LoVo (cell line): ENCODE data around the gene C5AR2.
"Not testable (repeated sequence)": the region's sequence is repeated elsewhere in the genome, so short reads cannot be mapped to it uniquely, and the experiment has no call there.

Experiments
- DNase-seq: peaks from one replicate; pipeline ENCODE4 v3.0.0-alpha.2; 2016; ENCODE audit warnings: low spot score

Gene C5AR2

DNA sequence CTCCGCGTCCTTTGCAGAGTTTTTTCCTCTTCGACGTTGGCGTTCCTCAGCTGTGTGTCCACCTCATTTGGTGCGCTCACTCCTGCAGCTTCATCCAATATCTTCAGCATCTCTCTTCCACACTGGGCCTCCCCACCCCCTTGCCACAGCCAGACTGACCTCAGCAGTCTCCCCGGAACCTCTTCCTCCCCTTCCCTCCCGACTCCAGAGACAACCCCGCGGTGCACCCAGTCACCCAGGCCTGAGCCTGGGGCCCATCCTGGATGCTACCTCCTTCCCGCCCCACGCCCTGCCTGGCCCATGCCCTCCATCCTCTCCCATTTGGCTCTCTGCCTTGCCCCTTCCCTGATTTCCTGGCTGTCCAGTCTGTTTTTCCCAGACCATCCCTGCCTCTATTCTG lies 8.1 kb upstream of the C5AR2 start:
- DNase-seq, result no peak

DNA sequence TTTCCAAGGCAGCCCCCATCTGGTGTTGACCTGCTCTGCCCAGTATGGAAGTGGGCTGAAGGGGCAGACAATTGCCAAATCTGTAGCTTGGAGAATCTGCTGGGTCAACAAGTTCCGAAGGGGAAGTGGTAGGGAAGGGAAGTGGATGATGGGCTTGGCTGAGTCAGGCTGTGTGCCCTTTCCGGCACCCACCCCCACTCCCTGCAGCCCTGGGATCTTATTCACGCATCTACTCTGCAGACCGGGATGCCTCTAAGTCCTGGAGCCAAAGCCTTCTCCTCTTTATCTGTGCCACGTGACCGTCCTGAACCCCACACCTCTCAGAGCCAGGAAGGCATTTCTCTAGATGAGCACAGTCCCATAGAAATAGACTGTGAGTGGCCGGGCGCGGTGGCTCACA lies 7.5 kb upstream of the C5AR2 start:
- no peak for DNase-seq

DNA sequence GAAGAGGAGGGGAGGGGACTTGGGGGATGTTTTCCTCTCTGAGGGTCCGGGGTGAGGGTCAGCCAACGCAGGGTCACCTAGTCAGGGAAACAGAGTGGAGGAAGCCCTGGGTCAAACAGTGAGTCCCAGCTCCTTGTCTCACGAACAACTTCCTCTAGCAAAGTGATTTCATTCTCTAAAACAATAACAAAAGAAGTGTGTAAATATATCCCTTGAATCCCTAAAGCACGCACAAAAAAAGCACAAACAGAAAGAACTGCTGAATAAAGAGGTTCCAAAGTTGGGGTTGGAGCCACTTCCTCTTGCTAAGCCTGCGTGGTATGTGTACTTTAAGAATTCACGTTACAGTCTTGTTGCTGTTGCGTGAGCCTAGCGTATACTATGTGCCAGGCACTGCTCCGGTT lies 1.5 kb upstream of the C5AR2 start:
- DNase-seq, result no peak

DNA sequence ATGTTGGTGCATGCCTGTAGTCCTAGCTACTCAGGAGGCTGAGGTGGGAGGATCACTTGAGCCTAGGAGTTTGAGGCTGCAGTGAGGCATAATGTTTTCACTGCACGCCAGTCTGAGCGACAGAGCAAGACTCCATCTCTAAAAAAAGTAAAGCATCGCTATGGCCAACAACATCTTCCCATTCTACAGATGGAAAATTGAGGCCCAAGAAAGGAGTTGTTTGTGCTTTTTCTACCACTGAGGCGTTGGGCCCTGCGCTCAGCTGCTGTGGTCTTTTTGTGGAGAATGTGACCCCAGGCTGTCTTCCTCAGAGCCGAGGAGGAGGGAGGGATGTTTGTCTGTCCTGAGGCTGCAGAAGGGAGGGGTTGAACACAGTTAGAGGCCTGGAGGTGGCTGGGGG lies 485 bp upstream of the C5AR2 start:
- no peak for DNase-seq

DNA sequence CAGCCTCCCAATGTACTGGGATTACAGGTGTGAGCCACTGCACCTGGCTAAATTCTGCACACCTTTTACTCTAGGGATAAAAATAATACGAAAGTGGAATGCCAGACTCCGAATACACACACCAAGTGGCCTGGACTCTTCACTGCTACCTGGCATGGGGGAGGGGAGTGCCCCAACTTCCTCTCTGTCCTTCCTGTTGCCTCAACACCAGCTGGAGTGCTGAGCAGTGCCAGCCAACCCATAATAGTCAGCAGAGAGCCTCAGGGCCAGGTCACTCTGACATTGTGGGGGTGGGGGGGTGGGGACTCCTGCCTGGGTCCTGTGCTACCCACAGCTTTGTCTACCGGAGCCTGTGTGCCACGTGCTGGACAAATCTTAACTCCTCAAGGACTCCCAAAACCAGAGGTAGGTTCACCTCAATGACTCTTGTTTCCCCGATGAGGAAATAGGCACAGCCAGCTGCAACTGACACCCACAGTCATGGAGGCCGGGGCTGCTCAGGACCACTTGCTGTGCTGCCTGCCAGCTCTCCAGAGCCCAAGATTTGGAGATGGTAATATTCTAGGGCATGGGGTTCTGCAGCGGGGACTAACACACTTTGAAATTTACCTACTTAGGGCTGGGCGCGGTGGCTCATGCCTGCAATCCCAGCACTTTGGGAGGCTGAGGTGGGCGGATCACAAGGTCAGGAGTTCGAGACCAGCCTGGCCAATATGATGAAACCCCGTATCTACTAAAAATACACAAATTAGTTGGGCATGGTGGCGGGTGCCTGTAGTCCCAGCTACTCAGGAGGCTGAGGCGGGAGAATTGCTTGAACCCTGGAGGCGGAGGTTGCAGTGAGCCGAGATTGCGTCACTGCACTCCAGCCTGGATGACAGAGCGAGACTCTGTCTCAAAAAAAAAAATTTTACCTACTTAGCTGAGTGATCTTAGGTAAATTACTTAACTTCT lies 5.1 kb downstream of the C5AR2 start:
- DNase-seq, result not testable (repeated sequence)

DNA sequence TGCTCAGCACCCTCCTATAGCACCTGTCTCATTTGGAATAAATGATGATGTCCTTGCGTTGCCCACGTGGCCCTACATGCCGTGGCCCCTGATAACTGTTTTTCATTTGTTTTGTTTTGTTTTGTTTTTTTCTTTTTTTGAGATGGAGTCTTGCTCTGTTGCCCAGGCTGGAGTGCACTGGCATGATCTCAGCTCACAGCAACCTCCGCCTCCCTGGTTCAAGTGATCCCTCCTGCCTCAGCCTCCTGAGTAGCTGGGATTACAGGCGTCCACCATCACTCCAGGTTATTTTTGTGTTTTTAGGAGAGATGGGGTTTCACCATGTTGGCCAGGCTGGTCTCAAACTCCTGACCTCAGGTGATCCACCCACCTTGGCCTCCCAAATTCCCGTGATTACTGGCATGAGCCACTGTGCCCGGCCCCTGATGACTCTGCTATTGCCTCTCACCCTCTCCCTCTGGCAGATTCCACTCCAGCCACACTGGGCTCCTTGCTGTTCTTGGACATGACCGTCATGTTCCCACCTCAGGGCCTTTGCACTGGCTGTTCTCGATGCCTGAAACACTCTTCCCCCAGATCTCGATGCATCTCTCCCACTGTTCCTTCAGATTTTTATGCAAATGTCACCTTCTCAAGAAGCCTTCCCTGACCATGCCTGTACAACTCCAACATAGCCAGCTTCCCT lies 7.4 kb downstream of the C5AR2 start:
- no peak for DNase-seq

DNA sequence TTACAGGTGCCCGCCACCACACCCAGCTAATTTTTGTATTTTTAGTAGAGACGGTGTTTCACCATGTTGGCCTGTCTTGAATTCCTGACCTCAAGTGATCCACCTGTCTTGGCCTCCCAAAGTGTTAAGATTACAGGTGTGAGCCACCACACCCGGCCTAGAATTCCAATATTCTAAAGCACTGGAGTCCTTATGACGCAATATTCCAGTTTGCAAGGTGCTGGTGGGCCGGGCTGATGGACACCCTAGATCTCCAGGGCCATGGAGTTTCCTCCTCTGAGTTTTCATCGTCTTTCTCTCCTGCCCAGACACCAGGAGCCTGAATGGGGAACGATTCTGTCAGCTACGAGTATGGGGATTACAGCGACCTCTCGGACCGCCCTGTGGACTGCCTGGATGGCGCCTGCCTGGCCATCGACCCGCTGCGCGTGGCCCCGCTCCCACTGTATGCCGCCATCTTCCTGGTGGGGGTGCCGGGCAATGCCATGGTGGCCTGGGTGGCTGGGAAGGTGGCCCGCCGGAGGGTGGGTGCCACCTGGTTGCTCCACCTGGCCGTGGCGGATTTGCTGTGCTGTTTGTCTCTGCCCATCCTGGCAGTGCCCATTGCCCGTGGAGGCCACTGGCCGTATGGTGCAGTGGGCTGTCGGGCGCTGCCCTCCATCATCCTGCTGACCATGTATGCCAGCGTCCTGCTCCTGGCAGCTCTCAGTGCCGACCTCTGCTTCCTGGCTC lies 8.7 kb downstream of the C5AR2 start:
- DNase-seq, result no peak

DNA sequence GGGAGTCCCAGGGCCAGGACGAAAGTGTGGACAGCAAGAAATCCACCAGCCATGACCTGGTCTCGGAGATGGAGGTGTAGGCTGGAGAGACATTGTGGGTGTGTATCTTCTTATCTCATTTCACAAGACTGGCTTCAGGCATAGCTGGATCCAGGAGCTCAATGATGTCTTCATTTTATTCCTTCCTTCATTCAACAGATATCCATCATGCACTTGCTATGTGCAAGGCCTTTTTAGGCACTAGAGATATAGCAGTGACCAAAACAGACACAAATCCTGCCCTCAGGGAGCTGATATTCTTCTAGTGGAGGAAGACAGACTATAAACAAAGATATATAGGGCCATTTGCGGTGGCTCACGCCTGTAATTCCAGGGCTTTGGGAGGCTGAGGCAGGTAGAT lies 9.8 kb downstream of the C5AR2 start:
- DNase-seq, result no peak

DNA sequence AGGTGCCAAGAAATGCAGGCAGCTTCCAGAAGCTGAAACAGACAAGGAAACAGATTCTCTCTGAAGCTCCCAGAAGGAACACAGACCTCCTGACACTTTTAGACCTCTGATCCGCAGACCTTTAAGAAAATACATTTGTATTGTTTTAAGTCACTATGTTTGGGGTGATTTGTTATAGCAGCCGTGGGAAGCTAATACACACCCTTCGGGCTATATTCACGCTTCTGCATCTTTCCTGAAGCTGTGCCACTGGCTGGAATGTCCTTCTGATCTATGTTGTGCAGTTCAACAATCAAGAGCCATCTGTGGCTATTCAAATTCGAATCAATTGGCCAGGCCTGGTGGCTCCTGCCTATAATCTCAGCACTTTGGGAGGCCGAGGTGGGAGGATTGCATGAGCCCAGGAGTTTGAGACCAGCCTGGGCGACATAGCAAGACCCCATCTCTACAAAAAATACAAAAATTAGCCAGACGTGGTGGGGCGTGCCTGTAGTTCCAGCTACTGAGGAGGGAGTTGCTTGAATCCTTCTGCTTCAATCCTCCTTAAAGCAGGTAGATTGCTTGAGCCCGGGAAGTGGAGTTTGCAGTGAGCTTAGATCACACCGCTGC lies 11.3 kb downstream of the C5AR2 start:
- no peak for DNase-seq

DNA sequence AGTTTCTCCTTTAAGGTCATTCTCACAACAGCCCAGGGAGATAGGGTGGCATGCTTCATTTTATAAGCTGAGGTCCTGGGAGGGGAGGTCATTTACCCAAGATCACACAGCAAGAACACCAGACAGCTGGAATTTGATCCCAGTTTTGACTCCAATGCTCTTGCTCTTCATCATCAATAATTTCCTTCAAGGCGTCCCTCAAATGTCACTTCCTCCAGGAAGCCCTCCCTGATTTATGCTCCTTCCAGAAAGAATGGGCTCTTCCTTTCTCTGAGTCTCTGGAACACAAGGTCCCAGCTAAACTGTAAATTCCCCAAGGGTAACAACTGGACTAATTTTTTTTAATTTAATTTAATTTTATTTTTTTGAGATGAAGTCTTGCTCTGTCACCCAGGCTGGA lies 12.4 kb downstream of the C5AR2 start:
- DNase-seq, result no peak

DNA sequence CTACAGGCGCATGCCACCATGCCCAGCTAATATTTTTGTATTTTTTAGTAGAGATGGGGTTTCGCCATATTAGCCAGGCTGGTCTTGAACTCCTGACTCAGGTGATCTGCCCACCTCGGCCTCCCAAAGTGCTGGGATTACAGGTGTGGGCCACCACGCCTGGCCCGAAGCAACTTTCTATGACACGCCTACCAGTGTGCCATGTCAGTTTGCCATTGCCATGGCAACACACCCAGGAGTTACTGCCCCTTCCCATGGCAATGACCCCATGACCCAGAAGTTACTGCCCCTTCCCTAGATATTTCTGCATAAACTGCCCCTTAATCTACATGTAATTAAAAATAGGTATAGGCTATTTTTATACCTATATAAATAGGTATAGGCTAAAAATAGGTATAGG lies 14.0 kb downstream of the C5AR2 start:
- not testable (repeated sequence) for DNase-seq

DNA sequence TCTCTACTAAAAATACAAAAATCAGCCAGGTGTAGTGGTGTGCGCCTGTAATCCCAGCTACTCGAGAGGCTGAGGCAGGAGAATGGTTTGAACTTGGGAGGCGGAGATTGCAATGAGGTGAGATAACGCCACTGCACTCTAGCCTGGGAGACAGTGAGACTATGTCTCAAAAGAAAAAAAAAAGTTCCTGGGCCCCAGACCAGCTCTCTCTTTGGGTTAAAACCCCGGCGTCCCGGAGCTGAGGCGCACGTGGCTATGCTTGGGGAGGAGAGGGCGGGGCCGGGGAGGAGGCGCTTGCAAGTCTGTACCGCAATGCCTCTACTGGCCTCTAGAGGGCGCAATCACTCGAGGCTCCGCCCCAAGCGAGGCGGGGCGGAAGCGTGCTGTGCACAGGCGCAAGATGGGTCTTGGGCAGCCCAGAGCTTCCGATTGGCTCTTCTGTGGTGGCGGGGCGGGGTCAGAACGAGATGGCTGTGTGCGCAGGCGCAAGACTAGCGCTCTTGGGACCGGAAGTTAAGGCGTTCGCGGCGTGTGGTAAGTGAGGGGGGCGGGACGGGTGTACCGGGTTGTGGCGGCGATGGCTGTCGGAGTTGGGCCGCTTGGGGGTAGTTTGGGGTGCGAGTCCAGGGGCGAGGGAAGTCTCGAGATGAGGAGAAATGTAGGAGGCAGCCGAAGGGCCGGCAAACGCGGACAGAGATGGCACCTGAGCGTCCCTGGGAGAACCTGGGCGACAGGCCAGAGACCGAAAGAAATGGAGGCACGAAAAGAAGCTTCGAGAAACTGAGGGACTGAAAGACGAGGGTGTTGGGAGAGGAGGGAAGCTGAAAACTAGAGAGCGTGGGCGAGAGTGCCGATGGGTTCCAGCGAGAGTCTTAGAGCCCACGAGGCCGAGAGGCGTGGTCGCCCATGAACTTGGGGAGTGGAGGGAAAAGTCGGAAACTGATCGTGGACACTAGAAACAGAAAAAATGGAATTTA lies 17.1 kb downstream of the C5AR2 start, which contains the start of gene DHX34:
Gene DHX34 (plus strand): TSS at position 497 of the 977 bp plus-strand sequence. CDS start 3,716 bp downstream, outside the sequence.
- DNase-seq, result peak; percentile 99

DNA sequence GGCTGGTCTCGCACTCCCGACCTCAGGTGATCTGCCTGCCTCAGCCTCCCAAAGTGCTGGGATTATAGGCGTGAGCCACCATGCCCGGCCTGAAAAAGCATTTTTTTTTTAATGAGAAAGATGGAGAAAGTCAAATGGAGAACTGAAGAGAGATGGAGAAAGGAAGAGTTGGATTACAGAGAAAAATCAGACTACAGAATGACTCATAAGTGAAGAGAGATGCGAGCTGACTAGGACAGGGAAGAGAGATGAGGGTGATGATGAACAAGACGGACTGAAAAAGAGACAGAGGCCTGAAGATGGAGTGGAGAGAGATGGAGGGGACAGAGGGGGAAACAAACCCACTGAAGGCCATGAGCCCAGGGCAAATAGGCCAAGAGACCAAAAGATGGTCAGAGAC lies 18.7 kb downstream of the C5AR2 start:
- DNase-seq, result no peak

DNA sequence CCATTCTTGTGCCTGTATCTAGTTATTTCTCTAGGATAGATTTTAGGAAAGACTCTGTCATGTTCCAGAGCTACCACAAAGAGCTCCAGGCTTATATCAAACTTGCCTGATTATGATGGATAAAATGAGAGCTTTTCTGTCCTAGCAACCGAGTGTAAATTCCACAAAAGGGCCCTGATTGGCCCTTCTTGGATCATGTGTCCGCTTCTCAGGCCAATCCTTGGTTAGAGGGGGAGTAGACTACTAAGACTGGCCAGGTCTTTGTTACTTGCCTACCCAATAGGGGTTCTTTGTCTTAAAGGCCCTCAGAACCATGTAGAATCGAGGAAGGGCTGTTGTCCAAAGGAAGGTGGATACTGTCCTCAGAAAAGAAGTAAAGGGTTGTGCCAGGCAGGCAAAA lies 19.6 kb downstream of the C5AR2 start:
- no peak for DNase-seq

DNA sequence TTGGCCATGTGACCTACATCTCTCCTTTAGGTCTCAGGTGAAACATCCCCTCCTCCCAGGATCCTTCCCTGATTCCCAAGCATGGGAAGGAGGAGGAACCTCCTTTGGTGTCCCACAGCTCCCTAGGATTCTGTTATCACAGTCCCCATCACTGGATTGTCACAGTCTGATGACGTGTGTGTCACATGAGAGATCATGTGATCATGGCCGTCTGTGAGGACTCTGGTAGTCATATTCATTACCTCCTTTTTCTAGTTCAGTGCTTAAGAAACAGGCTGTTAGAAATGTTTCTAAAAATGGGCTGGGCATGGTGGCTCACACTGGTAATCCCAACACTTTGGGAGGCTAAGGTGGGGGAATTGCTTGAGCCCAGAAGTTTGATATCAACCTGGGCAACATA lies 20.1 kb downstream of the C5AR2 start:
- no peak for DNase-seq

DNA sequence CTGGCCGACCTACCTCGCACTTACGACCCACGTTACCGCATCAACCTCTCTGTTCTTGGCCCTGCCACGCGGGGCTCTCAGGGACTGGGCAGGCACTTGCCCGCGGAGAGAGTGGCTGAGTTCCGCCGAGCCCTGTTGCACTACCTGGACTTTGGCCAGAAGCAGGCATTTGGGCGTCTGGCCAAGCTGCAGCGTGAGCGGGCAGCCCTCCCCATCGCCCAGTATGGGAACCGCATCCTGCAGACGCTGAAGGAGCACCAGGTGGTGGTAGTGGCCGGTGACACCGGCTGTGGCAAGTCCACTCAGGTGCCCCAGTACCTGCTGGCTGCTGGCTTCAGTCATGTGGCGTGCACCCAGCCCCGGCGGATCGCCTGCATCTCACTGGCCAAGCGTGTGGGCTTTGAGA lies 21.3 kb downstream of the C5AR2 start:
- DNase-seq, result no peak

DNA sequence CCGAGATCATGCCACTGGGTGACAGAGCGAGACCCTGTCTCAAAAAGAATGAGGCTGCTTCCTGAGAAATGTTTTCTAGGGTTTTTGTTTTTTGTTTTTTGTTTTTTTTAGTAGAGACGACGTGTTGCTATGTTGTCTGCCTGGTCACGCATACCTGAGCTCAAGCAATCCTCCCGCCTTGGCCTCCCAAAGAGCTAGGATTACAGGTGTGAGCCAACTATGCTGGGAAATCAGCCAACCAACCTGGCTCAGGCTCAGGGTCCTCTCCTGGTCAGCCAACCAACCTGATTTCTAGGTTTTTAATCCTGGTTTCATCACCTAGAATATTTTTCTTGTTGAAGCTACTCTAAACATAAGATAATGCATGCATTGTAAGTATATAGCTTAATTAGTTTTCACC lies 24.9 kb downstream of the C5AR2 start:
- no peak for DNase-seq

DNA sequence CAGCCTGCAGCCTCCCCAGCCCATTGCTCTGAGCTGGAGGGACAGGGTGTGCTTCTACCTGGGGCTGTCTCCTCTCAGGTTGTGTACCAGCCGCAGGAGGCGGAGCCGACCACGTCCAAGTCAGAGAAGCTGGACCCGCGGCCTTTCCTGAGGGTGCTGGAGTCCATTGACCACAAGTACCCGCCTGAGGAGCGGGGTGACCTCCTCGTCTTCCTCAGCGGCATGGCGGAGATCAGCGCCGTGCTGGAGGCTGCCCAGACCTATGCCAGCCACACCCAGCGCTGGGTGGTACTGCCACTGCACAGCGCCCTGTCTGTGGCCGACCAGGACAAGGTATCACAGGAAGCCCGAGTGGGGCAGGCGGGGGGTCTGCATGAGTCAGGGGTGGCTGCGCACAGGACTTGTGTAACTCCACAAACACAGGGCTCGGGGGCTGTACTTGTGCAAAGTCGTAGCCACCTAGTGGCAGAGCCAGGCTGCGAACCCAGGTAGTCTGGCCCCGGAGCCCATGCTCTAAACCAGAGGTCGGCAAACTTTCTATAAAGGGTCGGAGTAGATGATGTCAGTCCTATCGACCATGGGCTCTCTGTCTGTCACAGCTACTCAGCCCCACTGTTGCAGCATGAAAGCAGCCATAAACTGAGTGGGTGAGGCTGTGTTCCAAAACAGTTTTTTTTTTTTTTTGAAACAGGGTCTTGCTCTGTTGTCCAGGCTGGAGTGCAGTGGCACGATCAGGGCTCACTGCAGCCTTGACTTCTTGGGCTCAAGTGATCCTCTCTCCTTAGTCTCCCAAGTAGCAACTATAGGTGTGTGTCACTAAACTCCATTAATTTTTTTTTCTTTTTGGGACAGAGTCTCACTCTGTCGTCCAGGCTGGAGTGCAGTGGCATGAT lies 26.1 kb downstream of the C5AR2 start:
- no peak for DNase-seq

DNA sequence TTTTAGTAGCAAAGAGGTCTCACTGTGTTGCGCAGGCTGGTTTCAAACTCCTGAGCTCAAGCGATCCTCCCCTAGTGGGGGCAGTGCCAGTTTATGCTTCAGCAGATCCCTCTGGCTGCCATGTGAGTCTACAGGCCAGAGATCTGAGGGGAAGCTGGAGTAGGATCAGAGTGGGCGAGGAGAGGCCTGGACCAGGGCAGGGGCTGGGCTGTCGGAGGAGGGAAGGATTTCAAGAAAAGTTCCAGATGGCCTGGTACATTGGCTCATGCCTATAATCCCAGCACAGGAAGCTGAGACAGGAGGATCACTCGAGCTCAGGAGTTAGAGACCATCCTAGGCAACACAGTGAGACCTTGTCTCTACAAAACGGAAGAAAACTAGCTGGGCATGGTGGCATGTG lies 27.0 kb downstream of the C5AR2 start:
- DNase-seq, result no peak

DNA sequence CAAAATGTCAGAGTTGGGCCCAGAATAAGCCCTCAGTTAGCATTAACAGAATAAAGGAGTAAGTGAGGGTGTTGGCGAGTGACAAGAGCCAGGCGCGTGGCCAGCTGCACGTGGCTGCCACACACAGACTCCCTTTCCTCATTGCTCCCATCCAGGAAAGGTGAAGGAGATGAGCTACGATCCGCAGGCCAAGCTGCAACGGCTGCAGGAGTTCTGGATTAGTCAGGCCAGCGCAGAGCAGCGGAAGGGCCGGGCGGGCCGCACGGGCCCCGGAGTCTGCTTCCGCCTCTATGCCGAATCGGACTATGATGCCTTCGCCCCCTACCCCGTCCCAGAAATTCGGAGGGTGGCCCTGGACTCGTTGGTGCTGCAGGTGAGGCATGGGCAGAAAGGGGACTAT lies 30.3 kb downstream of the C5AR2 start:
- DNase-seq, result no peak
